Calu3 (cell line): Measurements from ENCODE around the gene OSBPL3. TPM values are rescaled to one million over a fixed set of nuclear protein-coding genes. Genes with fewer than 3 reads are reported as not detected.

Experiments used
- BruUV-seq: library from RNA; stranded (reverse); fragments of 400-500 nt; replicated peaks from 2 replicates; lab custom pipeline; 2021; lab: Mats Ljungman, UMichigan
- CTCF ChIA-PET: fragments of 300-600 bp; sonication (Branson Sonifier 250); formaldehyde crosslinking; loops from one replicate; lab custom pipeline; 2022; ENCODE audit warnings: antibody characterized with exemption; lab: Charles Lee
- DNase-seq: peaks from one replicate; pipeline ENCODE4 v3.0.0; 2022
- H3K27ac Mint-ChIP-seq: one replicate; pipeline ENCODE4 v1.8.0; 2022; ENCODE audit warnings: mixed read lengths; ENCODE audit not compliant: unreplicated experiment
- H3K27me3 Mint-ChIP-seq: one replicate; pipeline ENCODE4 v1.8.0; 2022; ENCODE audit warnings: mixed read lengths; ENCODE audit not compliant: unreplicated experiment
- H3K36me3 Mint-ChIP-seq: one replicate; pipeline ENCODE4 v1.8.0; 2022; ENCODE audit warnings: mild to moderate bottlenecking, moderate library complexity, mixed read lengths; ENCODE audit not compliant: insufficient read depth, unreplicated experiment
- H3K4me1 Mint-ChIP-seq: one replicate; pipeline ENCODE4 v1.8.0; 2022; ENCODE audit warnings: mild to moderate bottlenecking, low read depth, mixed read lengths; ENCODE audit not compliant: unreplicated experiment
- H3K4me3 Mint-ChIP-seq: one replicate; pipeline ENCODE4 v1.8.0; 2022; ENCODE audit warnings: mild to moderate bottlenecking, low read depth, moderate library complexity, mixed read lengths; ENCODE audit not compliant: unreplicated experiment
- H3K9me3 Mint-ChIP-seq: one replicate; pipeline ENCODE4 v1.8.0; 2022; ENCODE audit warnings: low read depth, mixed read lengths; ENCODE audit not compliant: unreplicated experiment
- CTCF ChIP-seq: fragments of 200-600 bp; IDR thresholded peaks from one replicate; pipeline ENCODE4 v1.8.0; 2022; ENCODE audit warnings: antibody characterized with exemption; ENCODE audit not compliant: unreplicated experiment
- intact Hi-C: fragments of 100-400 bp; cut with micrococcal nuclease; formaldehyde crosslinking; loops from one replicate; pipeline ENCODE4 v1.10.0; 2022; ENCODE audit not compliant: unreplicated experiment
- total RNA-seq: library from RNA; stranded (reverse); gene quantifications from 2 replicates; pipeline ENCODE4 v1.2.3, GENCODE V29; 2022

Gene OSBPL3
- total RNA-seq, 1 experiment from 2014 or later, result 136 TPM

GRCh38 chr7:24991353-24991752 is 11.4 kb upstream of the OSBPL3 start:
- no peak overlapping the region for H3K4me3 Mint-ChIP-seq
- no peak for TF ChIP-seq CTCF
- BruUV-seq, result no TSS peak
- no peak for DNase-seq
- no peaks in the 10 kb centered on the region for H3K9me3 Mint-ChIP-seq
- no peak overlapping the region for H3K27ac Mint-ChIP-seq
- CTCF ChIA-PET, result interaction anchor here (1.5 kb wide), 1 partner anchor 34 kb away, joined by 5 read pairs; no protein-coding TSS in a partner anchor
- H3K4me1 Mint-ChIP-seq, result no peaks in the 10 kb centered on the region
- H3K27me3 Mint-ChIP-seq, result no peaks in the 10 kb centered on the region
- H3K36me3 Mint-ChIP-seq, result no peaks in the 10 kb centered on the region
- intact Hi-C loops, result no loop called here

GRCh38 chr7:24987331-24987842 is 7.4 kb upstream of the OSBPL3 start:
- Mint-ChIP-seq H3K4me1 (peaks cover 3% of the 10 kb centered on the region), H3K4me3 (no peak overlapping the region), H3K9me3 (no peaks in the 10 kb centered on the region), H3K36me3 (peaks cover 1% of the 10 kb centered on the region), H3K27me3 (no peaks in the 10 kb centered on the region), H3K27ac (no peak overlapping the region)
- no peak for TF ChIP-seq CTCF
- DNase-seq, result no peak
- CTCF ChIA-PET, result no interaction called here
- no TSS peak for BruUV-seq
- intact Hi-C loops, result no loop called here

GRCh38 chr7:24982917-24983316 is 2.9 kb upstream of the OSBPL3 start:
- Mint-ChIP-seq H3K27ac (peak overlapping the region; percentile 92), H3K4me1 (peaks cover 24% of the 10 kb centered on the region), H3K27me3 (no peaks in the 10 kb centered on the region), H3K9me3 (no peaks in the 10 kb centered on the region), H3K36me3 (peaks cover 46% of the 10 kb centered on the region), H3K4me3 (peak overlapping the region; percentile 86)
- peak; percentile 61 for TF ChIP-seq CTCF
- BruUV-seq, result no TSS peak
- DNase-seq, result peak; percentile 50
- intact Hi-C loops, result loop anchor here (1.0 to 2.0 kb wide), 2 partner anchors 42 to 110 kb away; no protein-coding TSS in a partner anchor
- CTCF ChIA-PET, result interaction anchor here (0.9 to 5.3 kb wide), 7 partner anchors 42 to 157 kb away, joined by 3 to 29 read pairs (median 16); no protein-coding TSS in a partner anchor

- H3K27ac Mint-ChIP-seq, result peak overlapping the region; percentile 92
- H3K4me3 Mint-ChIP-seq, result peak overlapping the region; percentile 86
- DNase-seq, result peak; percentile 80
- CTCF ChIA-PET, result interaction anchor here (0.7 to 5.3 kb wide), 19 partner anchors 9 to 1759 kb away, joined by 3 to 29 read pairs (median 6); no protein-coding TSS in a partner anchor
- BruUV-seq, result no TSS peak
- intact Hi-C loops, result loop anchor here (2.0 kb wide), 2 partner anchors 49 to 161 kb away; no protein-coding TSS in a partner anchor
- TF ChIP-seq CTCF, result no peak
- peaks cover 34% of the 10 kb centered on the region for H3K4me1 Mint-ChIP-seq
- no peaks in the 10 kb centered on the region for H3K27me3 Mint-ChIP-seq
- peaks cover 51% of the 10 kb centered on the region for H3K36me3 Mint-ChIP-seq
- H3K9me3 Mint-ChIP-seq, result no peaks in the 10 kb centered on the region
These were observed 1.4 kb upstream of the OSBPL3 start for GRCh38 chr7:24981171-24981951.
